Chondrocyte (in vitro differentiated cells): ENCODE measurements around the gene CRIM1. TPM values are rescaled to one million over a fixed set of nuclear protein-coding genes. Genes with fewer than 3 reads are reported as not detected.

Experiments used
- DNase-seq: peaks from one replicate; pipeline ENCODE4 v3.0.0; 2021; ENCODE audit warnings: mixed read lengths, low spot score
- H3K27ac Mint-ChIP-seq: one replicate; pipeline ENCODE4 v1.8.0; 2021; ENCODE audit warnings: mild to moderate bottlenecking, moderate library complexity, mixed read lengths; ENCODE audit not compliant: unreplicated experiment
- H3K27me3 Mint-ChIP-seq: 2 replicates; pipeline ENCODE4 v1.8.0; 2021; ENCODE audit warnings: low read depth, mixed read lengths
- H3K36me3 Mint-ChIP-seq: 2 replicates; pipeline ENCODE4 v1.8.0; 2021; ENCODE audit warnings: low read depth, mixed read lengths
- H3K4me1 Mint-ChIP-seq: 2 replicates; pipeline ENCODE4 v1.8.0; 2021; ENCODE audit warnings: low read depth, mild to moderate bottlenecking, mixed read lengths
- H3K4me3 Mint-ChIP-seq: one replicate; pipeline ENCODE4 v1.8.0; 2021; ENCODE audit warnings: mild to moderate bottlenecking, moderate library complexity, mixed read lengths; ENCODE audit not compliant: unreplicated experiment
- H3K9me3 Mint-ChIP-seq: 2 replicates; pipeline ENCODE4 v1.8.0; 2021; ENCODE audit warnings: low read depth, mixed read lengths
- CTCF ChIP-seq: fragments of 200-600 bp; sonication (generic); IDR thresholded peaks from 2 replicates; pipeline ENCODE4 v1.5.0; 2021; ENCODE audit warnings: antibody characterized with exemption, mild to moderate bottlenecking, moderate library complexity
- total RNA-seq: library from RNA; stranded (reverse); gene quantifications from 3 replicates; pipeline ENCODE4 v1.2.1, GENCODE V29; 2021

The CRIM1 gene
- total RNA-seq, 1 donor from 2014 or later: 194 TPM

GRCh38 chr2:36373149-36373926 lies 17.8 kb downstream of the CRIM1 start:
- Mint-ChIP-seq H3K4me1 (peaks cover 88% of the 10 kb centered on the region), H3K9me3 (no peaks in the 10 kb centered on the region), H3K36me3 (no peaks in the 10 kb centered on the region), H3K4me3 (peak overlapping the region; percentile 17), H3K27ac (peak overlapping the region; percentile 87), H3K27me3 (no peaks in the 10 kb centered on the region)
- no peak for TF ChIP-seq CTCF
- DNase-seq: no peak

GRCh38 chr2:36374585-36374984 lies 19.0 kb downstream of the CRIM1 start:
- Mint-ChIP-seq H3K4me3 (no peak overlapping the region), H3K9me3 (no peaks in the 10 kb centered on the region), H3K36me3 (peaks cover 1% of the 10 kb centered on the region), H3K27me3 (no peaks in the 10 kb centered on the region), H3K4me1 (peaks cover 86% of the 10 kb centered on the region), H3K27ac (peak overlapping the region; percentile 3)
- no peak for TF ChIP-seq CTCF
- DNase-seq: no peak

- H3K27me3 Mint-ChIP-seq: no peaks in the 10 kb centered on the region
- DNase-seq: no peak
- peaks cover 86% of the 10 kb centered on the region for H3K4me1 Mint-ChIP-seq
- peak overlapping the region; percentile 59 for H3K27ac Mint-ChIP-seq
- no peak overlapping the region for H3K4me3 Mint-ChIP-seq
- peaks cover 1% of the 10 kb centered on the region for H3K36me3 Mint-ChIP-seq
- no peaks in the 10 kb centered on the region for H3K9me3 Mint-ChIP-seq
- no peak for TF ChIP-seq CTCF
Measured at GRCh38 chr2:36376319-36376765, 20.8 kb downstream of the CRIM1 start.

- no peak for TF ChIP-seq CTCF
- Mint-ChIP-seq H3K9me3 (no peaks in the 10 kb centered on the region), H3K27ac (peak overlapping the region; percentile 30), H3K36me3 (peaks cover 1% of the 10 kb centered on the region), H3K27me3 (no peaks in the 10 kb centered on the region), H3K4me3 (no peak overlapping the region), H3K4me1 (peaks cover 86% of the 10 kb centered on the region)
- no peak for DNase-seq
Measured at GRCh38 chr2:36376992-36377738, 21.6 kb downstream of the CRIM1 start.

- Mint-ChIP-seq H3K4me3 (no peak overlapping the region), H3K27me3 (no peaks in the 10 kb centered on the region), H3K4me1 (peaks cover 71% of the 10 kb centered on the region), H3K36me3 (peaks cover 3% of the 10 kb centered on the region), H3K9me3 (no peaks in the 10 kb centered on the region), H3K27ac (peak overlapping the region; percentile 71)
- no peak for DNase-seq
- no peak for TF ChIP-seq CTCF
Measured at GRCh38 chr2:36379710-36380448, 24.3 kb downstream of the CRIM1 start.
